GM12801 (cell line): ENCODE data around the gene CHCHD2.

Source experiments
- CTCF ChIP-seq: IDR thresholded peaks from one replicate; pipeline ENCODE4 v1.5.1; 2011; ENCODE audit warnings: control low read depth; ENCODE audit not compliant: insufficient read length; ENCODE audit errors: extremely low read depth

CHCHD2 gene

GRCh38 chr7:56063882-56064625, 42.2 kb downstream of the CHCHD2 start, which contains the start of gene SUMF2:
TSS of gene SUMF2 (plus strand) at chr7:56064286. CDS start at chr7:56064312, 26 bp downstream.
- no peak for TF ChIP-seq CTCF

- no peak for TF ChIP-seq CTCF
These were observed 42.8 kb downstream of the CHCHD2 start for GRCh38 chr7:56063500-56063881.

- TF ChIP-seq CTCF, result no peak
These were observed 43.9 kb downstream of the CHCHD2 start for GRCh38 chr7:56062382-56062781.

GRCh38 chr7:56053993-56054392, 52.3 kb downstream of the CHCHD2 start:
- TF ChIP-seq CTCF, result no peak

- TF ChIP-seq CTCF, result no peak
These were observed 52.9 kb downstream of the CHCHD2 start for GRCh38 chr7:56053379-56053778.
